Stimulated activated CD8-positive, alpha-beta memory T cell treated with anti-CD3 and anti-CD28 coated beads, Interleukin-15, amount 100 ng/mL, for 1 hour (primary cell): ENCODE results near the gene DNAH10.

Experiments
- DNase-seq: peaks from one replicate; pipeline ENCODE4 v3.0.0-alpha.2; 2020; ENCODE audit warnings: low read depth

DNAH10 gene

GRCh38 chr12:123761841-123762714, at the start of gene DNAH10:
DNAH10 (plus strand) TSS chr12:123762301; CDS start chr12:123762337, 36 bp downstream.
- DNase-seq = no peak

- DNase-seq = no peak
Observed at GRCh38 chr12:123712780-123713319, 49.3 kb upstream of the DNAH10 start.

- no peak for DNase-seq
Observed at GRCh38 chr12:123713398-123713797, 48.7 kb upstream of the DNAH10 start.

GRCh38 chr12:123713823-123714585, 48.1 kb upstream of the DNAH10 start:
- no peak for DNase-seq

GRCh38 chr12:123715195-123715594, 46.9 kb upstream of the DNAH10 start:
- DNase-seq = no peak

GRCh38 chr12:123717350-123717749, 44.8 kb upstream of the DNAH10 start:
- no peak for DNase-seq

- no peak for DNase-seq
Observed at GRCh38 chr12:123720141-123720814, 41.8 kb upstream of the DNAH10 start.

GRCh38 chr12:123721245-123721644, 40.9 kb upstream of the DNAH10 start:
- no peak for DNase-seq

GRCh38 chr12:123723011-123723410, 39.1 kb upstream of the DNAH10 start:
- no peak for DNase-seq

GRCh38 chr12:123723765-123724164, 38.3 kb upstream of the DNAH10 start:
- DNase-seq = no peak

GRCh38 chr12:123726244-123726643, 35.9 kb upstream of the DNAH10 start:
- DNase-seq = no peak

- no peak for DNase-seq
Observed at GRCh38 chr12:123726962-123727361, 35.1 kb upstream of the DNAH10 start.

GRCh38 chr12:123727878-123728277, 34.2 kb upstream of the DNAH10 start:
- no peak for DNase-seq

GRCh38 chr12:123731596-123731995, 30.5 kb upstream of the DNAH10 start:
- DNase-seq = no peak

GRCh38 chr12:123732251-123732650, 29.9 kb upstream of the DNAH10 start:
- DNase-seq = no peak

GRCh38 chr12:123733229-123733628, 28.9 kb upstream of the DNAH10 start:
- DNase-seq = no peak

GRCh38 chr12:123734268-123734667, 27.8 kb upstream of the DNAH10 start:
- no peak for DNase-seq

- no peak for DNase-seq
Observed at GRCh38 chr12:123741937-123742572, 20.0 kb upstream of the DNAH10 start.

- no peak for DNase-seq
Observed at GRCh38 chr12:123743002-123743401, 19.1 kb upstream of the DNAH10 start.

- DNase-seq = no peak
Observed at GRCh38 chr12:123744836-123745235, 17.3 kb upstream of the DNAH10 start.

GRCh38 chr12:123747309-123747708, 14.8 kb upstream of the DNAH10 start:
- no peak for DNase-seq

- no peak for DNase-seq
Observed at GRCh38 chr12:123748161-123748560, 13.9 kb upstream of the DNAH10 start.
